ENCODE measurements around the gene HIPK2.

HIPK2 gene

GRCh38 chr7:139777948-139778841 lies at the start of gene HIPK2:
HIPK2 (minus strand) TSS chr7:139777998; CDS start chr7:139777623, 375 bp downstream.
- peak; percentile 39 to 56 (median 46) for DNase-seq

DNA sequence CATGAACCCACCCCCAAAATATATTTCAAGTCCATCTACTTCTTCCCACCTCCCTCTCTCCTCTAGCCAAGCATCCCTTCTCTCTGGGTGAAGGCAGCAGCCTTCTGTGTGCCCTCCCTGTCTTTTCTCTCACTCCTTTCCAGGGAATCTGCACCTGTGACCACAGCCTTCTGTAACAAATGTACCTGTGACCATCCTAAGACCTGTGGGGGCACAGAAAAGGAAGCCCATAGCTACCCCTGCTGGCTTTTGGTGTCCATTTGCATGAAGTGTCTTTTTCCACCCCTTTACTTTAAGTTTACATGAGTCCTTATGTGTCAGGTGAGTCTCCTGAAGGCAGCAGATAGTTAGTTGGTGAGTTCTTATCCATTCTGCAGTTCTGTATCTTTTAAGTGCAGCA lies 49.2 kb upstream of the HIPK2 start:
- DNase-seq = no peak

- no peak for DNase-seq
Measured at GRCh38 chr7:139825666-139826290, 48.0 kb upstream of the HIPK2 start.

- DNase-seq = no peak
Measured at GRCh38 chr7:139823959-139824521, 46.2 kb upstream of the HIPK2 start.

GRCh38 chr7:139822855-139823254 lies 45.1 kb upstream of the HIPK2 start:
- DNase-seq = no peak

DNA sequence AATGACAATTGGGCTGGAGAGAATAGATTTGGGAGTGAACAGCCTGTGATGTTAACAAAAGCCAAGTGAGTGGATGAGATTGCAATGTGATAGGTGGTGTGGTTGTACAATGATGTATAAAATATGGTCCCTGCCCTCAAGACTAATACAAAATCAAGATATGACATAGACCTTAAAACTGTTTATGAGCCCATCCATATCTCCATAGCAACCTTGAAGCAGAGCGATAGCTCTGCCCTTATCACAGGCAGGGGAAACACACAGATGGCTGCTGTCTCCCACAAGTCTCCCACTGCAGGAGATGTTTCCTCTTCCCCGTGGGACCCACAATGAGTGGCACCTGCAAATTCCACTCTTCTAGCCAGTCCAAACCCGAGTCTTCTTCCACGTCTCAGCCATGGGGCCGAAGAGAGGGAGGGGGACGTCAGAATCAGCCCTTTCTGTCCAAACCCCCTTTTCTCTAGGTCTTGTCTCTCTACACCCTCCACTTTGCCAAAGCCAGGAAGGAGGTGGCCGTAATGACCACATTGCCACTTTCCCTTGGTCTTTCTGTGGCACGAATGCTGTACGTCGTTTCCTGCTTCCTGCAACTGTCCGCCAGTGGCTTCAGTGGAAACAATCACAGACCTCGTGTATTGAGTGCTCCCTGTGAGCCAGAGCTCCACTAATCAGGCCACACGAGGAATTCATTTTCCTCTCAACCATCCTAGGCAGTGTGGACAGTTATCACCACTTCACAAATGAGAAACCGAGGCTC lies 43.7 kb upstream of the HIPK2 start:
- no peak for DNase-seq

- DNase-seq = no peak
Measured at GRCh38 chr7:139820089-139820488, 42.3 kb upstream of the HIPK2 start.

DNA sequence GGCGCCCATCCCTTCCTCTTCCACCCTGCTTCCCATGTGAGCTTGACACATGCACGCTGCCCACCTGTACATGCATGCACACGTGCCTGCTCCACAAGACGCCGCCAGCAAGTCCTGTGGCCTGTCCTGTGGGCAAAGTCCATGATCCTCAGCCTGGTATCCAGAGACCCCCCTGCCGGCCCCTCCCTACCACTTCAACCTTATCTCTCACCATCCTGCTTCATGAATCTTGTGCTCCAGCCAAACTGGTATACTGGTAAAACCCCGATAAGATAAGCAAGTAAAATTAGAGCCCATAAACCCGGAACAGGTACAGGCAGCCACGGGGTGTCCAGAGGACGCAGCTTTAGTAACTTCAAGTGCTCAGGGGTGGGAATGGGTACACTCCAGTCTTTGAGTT lies 39.5 kb upstream of the HIPK2 start:
- no peak for DNase-seq

DNA sequence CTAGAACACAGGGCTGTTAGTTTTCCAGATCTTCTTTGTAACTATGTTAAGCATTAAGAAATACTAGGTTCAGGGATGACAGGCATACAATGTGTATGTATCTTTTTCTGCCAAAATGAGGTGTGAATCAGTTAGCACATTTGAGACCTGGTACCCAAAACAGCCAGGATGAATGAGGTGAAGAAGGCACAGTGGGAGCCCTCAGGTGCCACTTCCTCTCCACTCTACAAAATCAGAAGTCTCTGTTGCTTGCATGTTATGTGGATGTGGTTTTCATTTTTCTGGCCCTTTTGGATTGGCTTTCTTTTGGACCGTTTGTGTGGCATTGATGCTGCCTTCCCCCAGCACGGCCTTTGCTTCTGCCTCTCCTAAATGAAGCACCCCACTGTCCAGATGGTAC lies 35.9 kb upstream of the HIPK2 start:
- DNase-seq = no peak

DNA sequence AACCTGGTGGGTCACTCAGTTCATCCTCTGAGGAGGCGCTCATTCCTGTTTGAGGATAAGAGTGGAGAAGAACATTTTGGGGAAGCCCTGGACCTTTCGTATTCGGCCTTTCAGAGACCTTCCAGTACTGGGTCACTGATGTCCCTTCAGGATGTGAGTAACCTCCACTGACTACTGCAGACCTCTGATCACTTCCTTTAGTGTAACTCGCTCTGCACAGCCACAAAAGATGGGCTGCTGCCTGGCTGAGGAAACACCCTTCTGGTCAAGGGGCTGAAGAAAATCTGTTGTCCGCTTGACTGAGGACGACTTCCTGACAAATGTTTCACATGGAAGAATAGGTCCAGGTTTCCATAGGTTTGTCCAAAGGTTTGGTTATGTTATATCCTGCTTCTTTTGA lies 35.4 kb upstream of the HIPK2 start:
- DNase-seq = no peak

GRCh38 chr7:139811066-139811465 lies 33.3 kb upstream of the HIPK2 start:
- DNase-seq = no peak

GRCh38 chr7:139808846-139809442 lies 31.1 kb upstream of the HIPK2 start:
- DNase-seq = no peak

GRCh38 chr7:139808427-139808826 lies 30.6 kb upstream of the HIPK2 start:
- no peak for DNase-seq

DNA sequence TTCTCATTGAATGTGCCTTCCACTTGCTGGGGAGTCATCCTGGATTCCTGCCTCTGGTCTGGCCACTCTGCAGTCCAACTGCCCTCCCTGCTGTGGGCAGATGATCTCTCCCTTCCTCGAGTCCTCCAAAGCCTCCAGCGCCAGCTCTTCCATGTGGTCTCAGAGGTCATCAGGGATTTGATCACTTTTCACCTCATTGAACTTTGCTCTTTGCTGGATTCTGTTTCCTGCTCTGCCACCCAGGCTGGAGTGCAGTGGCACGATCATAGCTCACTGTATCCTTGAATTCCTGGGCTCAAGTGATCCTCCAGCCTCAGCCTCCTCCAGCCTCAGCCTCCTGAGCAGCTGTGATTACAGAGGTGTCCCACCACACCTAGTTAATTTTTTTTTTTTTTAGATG lies 29.2 kb upstream of the HIPK2 start:
- no peak for DNase-seq

DNA sequence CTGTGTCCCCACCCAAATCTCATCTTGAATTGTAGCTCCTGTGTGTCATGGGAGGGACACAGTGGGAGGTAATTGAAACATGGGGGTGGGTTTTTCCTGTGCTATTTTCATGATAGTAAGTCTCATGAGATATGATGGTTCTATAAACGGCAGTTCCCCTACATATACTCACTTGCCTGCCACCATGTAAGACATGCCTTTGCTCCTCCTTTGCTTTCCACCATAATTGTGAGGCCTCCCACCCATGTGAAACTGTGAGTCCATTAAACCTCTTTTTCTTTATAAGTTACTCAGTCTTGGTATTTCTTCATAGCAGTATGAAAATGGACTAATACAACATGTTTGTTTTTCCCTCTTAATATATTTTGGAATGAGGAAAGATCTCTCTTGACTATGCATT lies 26.8 kb upstream of the HIPK2 start:
- no peak for DNase-seq

- no peak for DNase-seq
Measured at GRCh38 chr7:139799586-139799985, 21.8 kb upstream of the HIPK2 start.

- DNase-seq = no peak
Measured at GRCh38 chr7:139798892-139799291, 21.1 kb upstream of the HIPK2 start.

DNA sequence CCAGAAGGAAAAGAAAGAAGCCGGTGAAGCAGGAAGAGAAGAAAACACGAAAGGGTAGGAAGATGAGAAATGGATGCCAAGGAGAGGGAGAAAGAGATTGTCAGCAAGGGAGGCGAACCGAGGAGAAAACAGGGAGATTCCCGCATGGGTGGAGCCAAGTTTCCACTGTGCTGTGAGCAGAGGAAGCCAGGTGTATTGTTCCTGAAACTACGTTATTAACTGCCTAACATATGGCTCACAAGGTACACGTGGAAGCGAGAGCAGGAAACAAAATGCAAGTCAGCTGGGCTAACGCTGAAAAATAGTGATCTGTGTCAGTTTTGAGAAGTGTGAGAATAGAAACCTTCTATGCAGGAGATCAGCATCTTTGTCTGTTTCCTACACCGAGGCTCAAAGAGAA lies 20.4 kb upstream of the HIPK2 start:
- no peak for DNase-seq

DNA sequence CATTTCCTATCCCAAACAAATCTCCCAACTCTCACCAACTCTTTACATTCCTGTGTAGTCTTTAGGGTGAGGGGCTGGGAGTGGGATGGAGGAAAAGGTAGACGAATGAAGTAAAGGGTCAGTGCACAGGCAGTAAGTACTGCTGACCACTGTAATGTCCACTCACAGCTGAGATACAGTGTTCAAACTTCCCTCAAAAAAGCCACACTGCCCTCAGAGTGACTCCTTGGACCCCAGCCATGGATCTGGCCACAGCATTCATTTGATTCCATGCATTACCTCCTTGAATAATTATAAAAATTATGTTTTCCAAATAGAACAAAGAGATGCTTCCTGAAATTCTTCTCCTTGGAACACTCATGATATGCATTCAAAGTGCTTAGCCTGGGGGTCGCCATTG lies 19.8 kb upstream of the HIPK2 start:
- no peak for DNase-seq

DNA sequence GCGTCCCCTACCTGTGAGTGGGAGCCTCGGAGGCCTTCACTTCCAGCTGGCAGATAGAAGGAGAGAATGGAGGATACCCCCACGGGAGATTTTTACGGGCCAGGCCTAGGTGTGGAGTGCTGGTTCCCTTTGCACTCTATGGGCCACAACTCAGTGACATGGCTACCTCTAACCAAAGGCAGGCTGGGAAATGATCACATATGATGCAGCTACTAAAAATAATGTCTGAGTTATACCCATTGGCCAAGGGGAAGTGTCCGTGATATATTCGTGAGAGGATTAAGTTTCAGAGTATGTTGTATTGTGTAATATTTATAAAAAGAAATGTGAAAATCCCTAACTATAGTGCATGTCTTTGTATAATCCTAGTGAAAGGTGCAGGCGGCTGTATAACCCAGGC lies 13.5 kb upstream of the HIPK2 start:
- DNase-seq = no peak

- DNase-seq = no peak
Measured at GRCh38 chr7:139784648-139785047, 6.8 kb upstream of the HIPK2 start.

DNA sequence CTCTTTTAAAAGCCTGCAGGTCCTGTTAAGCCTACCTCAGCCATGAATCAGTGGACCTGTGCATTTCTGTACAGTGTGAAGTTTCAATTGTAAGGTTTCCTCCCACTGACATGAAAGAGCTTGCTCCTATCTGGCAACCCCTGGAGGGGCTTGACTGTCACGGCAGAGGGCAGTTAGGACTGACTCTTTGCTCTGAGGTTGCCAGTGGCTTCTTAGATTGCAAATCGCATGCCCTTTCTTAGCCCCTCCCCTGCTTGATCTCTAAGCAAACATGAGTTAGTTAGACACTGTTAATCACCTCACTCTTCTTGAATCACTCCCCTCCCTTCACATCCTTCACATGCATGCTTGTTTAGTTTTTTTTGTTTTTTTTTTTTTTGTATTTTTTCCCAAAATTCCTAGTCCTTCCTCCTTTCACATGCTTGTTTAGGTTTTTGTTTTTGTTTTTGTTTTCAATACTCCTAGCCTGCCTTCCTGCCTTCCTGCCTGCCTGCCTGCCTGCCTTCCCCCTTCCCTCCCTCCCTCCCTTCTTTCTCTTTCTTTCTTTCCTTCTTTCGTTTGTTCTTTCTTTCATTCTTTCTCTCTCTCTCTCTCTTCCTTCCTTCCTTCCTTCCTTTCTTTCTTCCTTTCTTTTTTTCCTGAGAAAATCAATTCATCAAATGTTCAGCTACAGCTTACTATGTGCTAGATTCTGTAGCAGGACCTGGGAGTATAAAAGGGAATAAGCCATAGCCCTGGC lies 6.0 kb upstream of the HIPK2 start:
- no peak for DNase-seq
